NB4 (cell line): Measurements from ENCODE around the gene SERGEF.

ENCODE experiments used
- CTCF ChIP-seq: IDR thresholded peaks from one replicate; pipeline ENCODE4 v1.5.1; 2012; ENCODE audit warnings: low read depth, low read length
- MYC ChIP-seq: IDR thresholded peaks from 2 replicates; pipeline ENCODE4 v1.6.1; 2011; ENCODE audit warnings: low read depth, low read length

GRCh38 chr11:17861036-17861755, 151.7 kb downstream of the SERGEF start:
- TF ChIP-seq CTCF: no peak
- TF ChIP-seq MYC: no peak
